Calu3 (cell line): ENCODE measurements around the gene BATF2. TPM values are rescaled to one million over a fixed set of nuclear protein-coding genes. Genes with fewer than 3 reads are reported as not detected.
"Not testable (repeated sequence)": the region's sequence is repeated elsewhere in the genome, so short reads cannot be mapped to it uniquely, and the experiment has no call there.

Experiments used
- BruUV-seq: library from RNA; stranded (reverse); fragments of 400-500 nt; replicated peaks from 2 replicates; lab custom pipeline; 2021; lab: Mats Ljungman, UMichigan
- CTCF ChIA-PET: fragments of 300-600 bp; sonication (Branson Sonifier 250); formaldehyde crosslinking; loops from one replicate; lab custom pipeline; 2022; ENCODE audit warnings: antibody characterized with exemption; lab: Charles Lee
- DNase-seq: peaks from one replicate; pipeline ENCODE4 v3.0.0; 2022
- H3K27ac Mint-ChIP-seq: one replicate; pipeline ENCODE4 v1.8.0; 2022; ENCODE audit warnings: mixed read lengths; ENCODE audit not compliant: unreplicated experiment
- H3K27me3 Mint-ChIP-seq: one replicate; pipeline ENCODE4 v1.8.0; 2022; ENCODE audit warnings: mixed read lengths; ENCODE audit not compliant: unreplicated experiment
- H3K36me3 Mint-ChIP-seq: one replicate; pipeline ENCODE4 v1.8.0; 2022; ENCODE audit warnings: mild to moderate bottlenecking, moderate library complexity, mixed read lengths; ENCODE audit not compliant: insufficient read depth, unreplicated experiment
- H3K4me1 Mint-ChIP-seq: one replicate; pipeline ENCODE4 v1.8.0; 2022; ENCODE audit warnings: mild to moderate bottlenecking, low read depth, mixed read lengths; ENCODE audit not compliant: unreplicated experiment
- H3K4me3 Mint-ChIP-seq: one replicate; pipeline ENCODE4 v1.8.0; 2022; ENCODE audit warnings: mild to moderate bottlenecking, low read depth, moderate library complexity, mixed read lengths; ENCODE audit not compliant: unreplicated experiment
- H3K9me3 Mint-ChIP-seq: one replicate; pipeline ENCODE4 v1.8.0; 2022; ENCODE audit warnings: low read depth, mixed read lengths; ENCODE audit not compliant: unreplicated experiment
- CTCF ChIP-seq: fragments of 200-600 bp; IDR thresholded peaks from one replicate; pipeline ENCODE4 v1.8.0; 2022; ENCODE audit warnings: antibody characterized with exemption; ENCODE audit not compliant: unreplicated experiment
- intact Hi-C: fragments of 100-400 bp; cut with micrococcal nuclease; formaldehyde crosslinking; loops from one replicate; pipeline ENCODE4 v1.10.0; 2022; ENCODE audit not compliant: unreplicated experiment
- total RNA-seq: library from RNA; stranded (reverse); gene quantifications from 2 replicates; pipeline ENCODE4 v1.2.3, GENCODE V29; 2022

The BATF2 gene
- total RNA-seq, 1 experiment from 2014 or later = 4.5 TPM

DNA sequence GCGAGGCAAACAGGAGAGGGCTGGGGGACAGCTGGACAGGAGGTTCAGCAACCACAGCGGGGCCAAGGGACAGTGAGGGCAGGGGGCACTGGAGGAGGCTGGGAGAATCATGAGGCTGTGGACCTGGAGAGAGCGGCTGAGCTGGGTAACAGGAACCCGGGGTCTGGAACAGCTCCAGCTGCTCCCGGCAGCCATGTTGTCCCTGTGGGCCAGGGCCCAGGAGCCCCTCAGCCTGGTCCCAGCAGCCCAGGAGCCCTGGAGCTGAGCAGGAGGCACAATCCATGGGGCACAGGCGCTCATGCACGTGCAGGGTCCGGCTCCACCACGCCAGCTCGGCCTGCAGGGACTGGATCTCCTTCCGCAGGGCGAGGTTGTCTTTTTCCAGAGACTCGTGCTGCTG is 7.4 kb downstream of the BATF2 start:
- Mint-ChIP-seq H3K27ac (no peak overlapping the region), H3K4me3 (no peak overlapping the region), H3K36me3 (peaks cover 5% of the 10 kb centered on the region), H3K27me3 (peaks cover 9% of the 10 kb centered on the region), H3K4me1 (peaks cover 12% of the 10 kb centered on the region), H3K9me3 (no peaks in the 10 kb centered on the region)
- BruUV-seq = no TSS peak
- TF ChIP-seq CTCF = no peak
- DNase-seq = no peak
- CTCF ChIA-PET = no interaction called here
- intact Hi-C loops = no loop called here

DNA sequence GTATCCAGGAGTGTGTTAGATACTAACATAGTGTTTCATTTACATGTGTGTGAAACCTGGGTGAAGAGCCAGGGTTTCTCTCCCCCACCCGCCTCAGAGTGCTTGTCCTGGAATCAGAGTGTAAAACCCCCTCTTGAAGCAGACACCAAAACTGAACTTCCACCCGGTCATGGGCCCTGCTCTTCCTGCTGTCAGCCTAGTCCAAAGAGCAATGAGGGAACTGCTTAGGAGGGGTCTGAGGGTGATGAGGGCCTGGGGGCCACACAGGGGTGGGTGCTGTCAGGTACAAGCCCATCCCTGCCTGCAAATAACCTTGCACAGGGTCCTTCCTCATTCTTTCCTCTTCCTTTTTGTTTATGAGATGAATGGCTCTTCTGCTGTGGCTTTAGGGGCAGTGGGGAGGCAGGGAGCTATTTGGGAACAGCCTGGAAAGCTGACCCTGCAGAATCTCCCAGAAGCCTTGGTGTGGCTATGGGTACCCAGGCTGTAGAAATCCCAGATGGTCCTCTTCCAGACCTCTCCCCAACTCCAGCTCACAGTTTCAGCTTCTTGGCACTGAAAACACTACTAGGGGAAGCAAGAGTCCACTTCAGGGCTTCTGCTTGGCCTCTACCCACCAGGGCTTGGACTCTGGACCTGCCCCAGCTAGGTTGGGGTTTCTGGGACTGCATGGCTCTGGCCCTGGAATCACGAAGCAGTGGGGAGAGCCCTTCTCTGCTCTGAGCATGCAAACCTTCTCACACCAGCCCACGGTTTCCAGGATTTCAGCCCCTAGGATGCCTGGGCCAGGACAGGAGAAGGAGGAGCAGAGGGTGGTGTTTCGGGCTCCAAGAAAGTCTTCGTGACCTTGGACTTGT is 8.5 kb downstream of the BATF2 start:
- CTCF ChIA-PET = interaction anchor here (0.6 kb wide), 1 partner anchor 69 kb away, joined by 4 read pairs; no protein-coding TSS in a partner anchor
- H3K27me3 Mint-ChIP-seq = peaks cover 13% of the 10 kb centered on the region
- TF ChIP-seq CTCF = no peak
- H3K27ac Mint-ChIP-seq = no peak overlapping the region
- H3K4me1 Mint-ChIP-seq = peaks cover 12% of the 10 kb centered on the region
- intact Hi-C loops = no loop called here
- DNase-seq = no peak
- H3K4me3 Mint-ChIP-seq = no peak overlapping the region
- no TSS peak for BruUV-seq
- H3K36me3 Mint-ChIP-seq = peaks cover 5% of the 10 kb centered on the region
- no peaks in the 10 kb centered on the region for H3K9me3 Mint-ChIP-seq

DNA sequence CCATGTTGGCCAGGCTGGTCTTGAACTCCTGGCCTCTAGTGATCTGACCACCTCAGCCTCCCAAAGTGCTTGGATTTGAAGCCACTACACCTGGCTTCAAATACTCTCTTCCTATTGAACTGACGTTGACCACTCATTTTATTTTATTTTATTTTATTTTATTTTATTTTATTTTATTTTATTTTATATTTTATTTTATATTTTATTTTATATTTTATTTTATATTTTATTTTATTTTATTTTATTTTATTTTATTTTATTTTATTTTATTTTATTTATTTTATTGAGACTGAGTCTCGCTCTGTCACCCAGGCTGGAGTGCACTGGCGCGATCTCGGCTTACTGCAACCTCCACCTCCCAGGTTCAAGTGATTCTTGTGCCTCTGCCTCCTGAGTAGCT is 13.4 kb downstream of the BATF2 start:
- H3K36me3 Mint-ChIP-seq, H3K9me3 Mint-ChIP-seq, H3K4me1 Mint-ChIP-seq, intact Hi-C loops, BruUV-seq, H3K4me3 Mint-ChIP-seq, H3K27ac Mint-ChIP-seq, DNase-seq, CTCF ChIA-PET: not testable (repeated sequence)
- peaks cover 55% of the 10 kb centered on the region for H3K27me3 Mint-ChIP-seq

DNA sequence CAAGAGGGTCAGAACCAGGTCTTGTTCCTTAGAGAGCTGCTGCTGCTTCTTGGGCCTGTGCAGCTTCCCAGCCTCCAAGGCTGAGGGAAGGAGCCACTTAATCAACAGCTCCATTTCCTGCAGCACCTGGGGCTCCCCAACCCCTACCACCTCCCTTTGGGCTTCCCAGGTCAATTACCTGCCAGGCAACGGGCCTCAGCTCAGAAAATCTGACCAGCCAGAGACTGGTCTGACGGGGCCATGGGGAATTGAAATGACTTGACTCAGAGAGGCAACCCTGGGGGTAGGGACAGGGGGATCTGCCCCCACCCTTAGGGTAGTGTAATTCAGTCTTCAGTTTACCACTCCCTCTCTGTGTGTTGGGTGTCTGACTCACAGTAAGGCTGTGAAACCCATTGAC is 20.1 kb downstream of the BATF2 start:
- intact Hi-C loops = no loop called here
- no peak for TF ChIP-seq CTCF
- BruUV-seq = no TSS peak
- no peaks in the 10 kb centered on the region for H3K36me3 Mint-ChIP-seq
- peaks cover 27% of the 10 kb centered on the region for H3K27me3 Mint-ChIP-seq
- no peak overlapping the region for H3K4me3 Mint-ChIP-seq
- no peaks in the 10 kb centered on the region for H3K9me3 Mint-ChIP-seq
- DNase-seq = no peak
- no peak overlapping the region for H3K27ac Mint-ChIP-seq
- no peaks in the 10 kb centered on the region for H3K4me1 Mint-ChIP-seq
- CTCF ChIA-PET = no interaction called here

DNA sequence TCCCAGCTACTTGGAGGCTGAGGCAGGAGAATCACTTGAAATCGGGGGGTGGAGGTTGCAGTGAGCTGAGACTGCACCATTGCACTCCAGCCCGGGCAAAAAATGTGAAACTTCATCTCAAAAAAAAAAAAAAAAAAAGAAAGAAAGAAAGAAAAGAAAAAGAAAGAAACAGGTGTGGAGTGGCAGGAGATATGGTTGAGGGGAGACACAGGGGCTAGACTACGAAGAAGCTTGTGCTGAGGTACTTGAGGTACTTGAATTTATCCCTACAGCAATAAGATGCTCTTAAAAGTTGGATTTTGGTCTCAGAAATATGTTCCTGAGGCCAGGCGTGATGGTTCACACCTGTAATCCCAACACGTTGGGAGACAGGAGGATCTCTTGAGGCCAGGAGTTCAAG is 22.6 kb downstream of the BATF2 start:
- CTCF ChIA-PET = interaction anchor here (0.7 kb wide), 1 partner anchor 95 kb away, joined by 4 read pairs; no protein-coding TSS in a partner anchor
- Mint-ChIP-seq H3K4me1 (peaks cover 8% of the 10 kb centered on the region), H3K9me3 (no peaks in the 10 kb centered on the region), H3K27me3 (peaks cover 1% of the 10 kb centered on the region), H3K4me3 (no peak overlapping the region), H3K36me3 (peaks cover 12% of the 10 kb centered on the region), H3K27ac (no peak overlapping the region)
- intact Hi-C loops = no loop called here
- TF ChIP-seq CTCF = no peak
- no peak for DNase-seq
- BruUV-seq = no TSS peak
